ENCODE results near the gene ZW10. TPM values are rescaled to one million over a fixed set of nuclear protein-coding genes. Genes with fewer than 3 reads are reported as not detected.

ZW10 gene
- total and polyA plus RNA-seq, 2 experiments from 2014 or later, result 12.3 to 30.5 TPM

DNA sequence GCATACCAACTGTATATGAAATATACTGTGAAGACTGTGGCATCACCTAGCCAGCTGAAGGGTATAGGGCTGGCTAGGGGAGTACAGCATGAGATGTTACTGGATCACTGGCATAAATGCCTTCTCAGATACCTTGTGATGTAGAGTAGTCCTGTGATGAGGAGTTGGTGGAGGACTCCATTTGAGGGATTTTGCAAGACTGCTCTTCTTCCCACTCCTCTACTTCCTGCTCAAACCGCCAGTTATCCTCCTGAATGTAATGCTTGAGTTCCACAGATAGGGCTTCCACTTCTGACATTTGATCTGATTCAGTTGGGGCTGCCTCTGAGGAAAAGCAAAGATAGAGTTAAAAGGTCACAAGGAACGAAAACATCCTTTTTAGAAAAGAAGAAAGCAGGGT, 35.4 kb upstream of the ZW10 start:
- Histone ChIP-seq H3K36me3 (ENCODE audit: insufficient read depth) (peaks cover 71% of the 10 kb centered on the region), H3K27me3 (ENCODE audit: insufficient read depth) (no peaks in the 10 kb centered on the region), H3K4me3 (no peak overlapping the region), H3K4me1 (ENCODE audit: insufficient read depth) (no peaks in the 10 kb centered on the region), H3K27ac (ENCODE audit: low read depth) (no peak overlapping the region), H3F3A (replicated peaks; ENCODE audit: low read depth) (peaks cover 2% of the 10 kb centered on the region; the same call in 1 of the 2 replicates), H2AFZ (no peak overlapping the region), H4K20me1 (replicated peaks; ENCODE audit: insufficient read depth) (peaks cover 7% of the 10 kb centered on the region; the same call in 1 of the 2 replicates), H3K4me2 (no peak overlapping the region), H3K79me2 (replicated peaks; ENCODE audit: insufficient read depth) (no peaks in the 10 kb centered on the region), H3K9me2 (ENCODE audit: insufficient read depth) (no peaks in the 10 kb centered on the region)
- ATAC-seq, result no peak
- no peak for DNase-seq (ENCODE audit: low spot score)
- no peaks in the 10 kb centered on the region for H3K9me3 Mint-ChIP-seq
- H3K27me3 Mint-ChIP-seq (ENCODE audit: insufficient read depth, low read depth, poor library complexity), result peaks cover 2% of the 10 kb centered on the region
- H3K36me3 Mint-ChIP-seq (ENCODE audit: low read depth), result peaks cover 89% of the 10 kb centered on the region
- TF ChIP-seq, protein P1, sequence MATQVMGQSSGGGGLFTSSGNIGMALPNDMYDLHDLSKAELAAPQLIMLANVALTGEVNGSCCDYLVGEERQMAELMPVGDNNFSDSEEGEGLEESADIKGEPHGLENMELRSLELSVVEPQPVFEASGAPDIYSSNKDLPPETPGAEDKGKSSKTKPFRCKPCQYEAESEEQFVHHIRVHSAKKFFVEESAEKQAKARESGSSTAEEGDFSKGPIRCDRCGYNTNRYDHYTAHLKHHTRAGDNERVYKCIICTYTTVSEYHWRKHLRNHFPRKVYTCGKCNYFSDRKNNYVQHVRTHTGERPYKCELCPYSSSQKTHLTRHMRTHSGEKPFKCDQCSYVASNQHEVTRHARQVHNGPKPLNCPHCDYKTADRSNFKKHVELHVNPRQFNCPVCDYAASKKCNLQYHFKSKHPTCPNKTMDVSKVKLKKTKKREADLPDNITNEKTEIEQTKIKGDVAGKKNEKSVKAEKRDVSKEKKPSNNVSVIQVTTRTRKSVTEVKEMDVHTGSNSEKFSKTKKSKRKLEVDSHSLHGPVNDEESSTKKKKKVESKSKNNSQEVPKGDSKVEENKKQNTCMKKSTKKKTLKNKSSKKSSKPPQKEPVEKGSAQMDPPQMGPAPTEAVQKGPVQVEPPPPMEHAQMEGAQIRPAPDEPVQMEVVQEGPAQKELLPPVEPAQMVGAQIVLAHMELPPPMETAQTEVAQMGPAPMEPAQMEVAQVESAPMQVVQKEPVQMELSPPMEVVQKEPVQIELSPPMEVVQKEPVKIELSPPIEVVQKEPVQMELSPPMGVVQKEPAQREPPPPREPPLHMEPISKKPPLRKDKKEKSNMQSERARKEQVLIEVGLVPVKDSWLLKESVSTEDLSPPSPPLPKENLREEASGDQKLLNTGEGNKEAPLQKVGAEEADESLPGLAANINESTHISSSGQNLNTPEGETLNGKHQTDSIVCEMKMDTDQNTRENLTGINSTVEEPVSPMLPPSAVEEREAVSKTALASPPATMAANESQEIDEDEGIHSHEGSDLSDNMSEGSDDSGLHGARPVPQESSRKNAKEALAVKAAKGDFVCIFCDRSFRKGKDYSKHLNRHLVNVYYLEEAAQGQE (IDR thresholded peaks at IDR 0.05; ENCODE audit: unreplicated experiment), result no peak
- TF ChIP-seq NANOG (IDR thresholded peaks at IDR 0.05; ENCODE audit: borderline replicate concordance), result no peak
- TF ChIP-seq JUNB (IDR thresholded peaks at IDR 0.05; ENCODE audit: unreplicated experiment), result no peak
- TF ChIP-seq EZH2phosphoT487 (IDR thresholded peaks at IDR 0.05; ENCODE audit: unreplicated experiment), result no peak
- TF ChIP-seq ZNF114 (CRISPR knock-in tag; IDR thresholded peaks at IDR 0.05), result no peak
- TF ChIP-seq, protein P2, sequence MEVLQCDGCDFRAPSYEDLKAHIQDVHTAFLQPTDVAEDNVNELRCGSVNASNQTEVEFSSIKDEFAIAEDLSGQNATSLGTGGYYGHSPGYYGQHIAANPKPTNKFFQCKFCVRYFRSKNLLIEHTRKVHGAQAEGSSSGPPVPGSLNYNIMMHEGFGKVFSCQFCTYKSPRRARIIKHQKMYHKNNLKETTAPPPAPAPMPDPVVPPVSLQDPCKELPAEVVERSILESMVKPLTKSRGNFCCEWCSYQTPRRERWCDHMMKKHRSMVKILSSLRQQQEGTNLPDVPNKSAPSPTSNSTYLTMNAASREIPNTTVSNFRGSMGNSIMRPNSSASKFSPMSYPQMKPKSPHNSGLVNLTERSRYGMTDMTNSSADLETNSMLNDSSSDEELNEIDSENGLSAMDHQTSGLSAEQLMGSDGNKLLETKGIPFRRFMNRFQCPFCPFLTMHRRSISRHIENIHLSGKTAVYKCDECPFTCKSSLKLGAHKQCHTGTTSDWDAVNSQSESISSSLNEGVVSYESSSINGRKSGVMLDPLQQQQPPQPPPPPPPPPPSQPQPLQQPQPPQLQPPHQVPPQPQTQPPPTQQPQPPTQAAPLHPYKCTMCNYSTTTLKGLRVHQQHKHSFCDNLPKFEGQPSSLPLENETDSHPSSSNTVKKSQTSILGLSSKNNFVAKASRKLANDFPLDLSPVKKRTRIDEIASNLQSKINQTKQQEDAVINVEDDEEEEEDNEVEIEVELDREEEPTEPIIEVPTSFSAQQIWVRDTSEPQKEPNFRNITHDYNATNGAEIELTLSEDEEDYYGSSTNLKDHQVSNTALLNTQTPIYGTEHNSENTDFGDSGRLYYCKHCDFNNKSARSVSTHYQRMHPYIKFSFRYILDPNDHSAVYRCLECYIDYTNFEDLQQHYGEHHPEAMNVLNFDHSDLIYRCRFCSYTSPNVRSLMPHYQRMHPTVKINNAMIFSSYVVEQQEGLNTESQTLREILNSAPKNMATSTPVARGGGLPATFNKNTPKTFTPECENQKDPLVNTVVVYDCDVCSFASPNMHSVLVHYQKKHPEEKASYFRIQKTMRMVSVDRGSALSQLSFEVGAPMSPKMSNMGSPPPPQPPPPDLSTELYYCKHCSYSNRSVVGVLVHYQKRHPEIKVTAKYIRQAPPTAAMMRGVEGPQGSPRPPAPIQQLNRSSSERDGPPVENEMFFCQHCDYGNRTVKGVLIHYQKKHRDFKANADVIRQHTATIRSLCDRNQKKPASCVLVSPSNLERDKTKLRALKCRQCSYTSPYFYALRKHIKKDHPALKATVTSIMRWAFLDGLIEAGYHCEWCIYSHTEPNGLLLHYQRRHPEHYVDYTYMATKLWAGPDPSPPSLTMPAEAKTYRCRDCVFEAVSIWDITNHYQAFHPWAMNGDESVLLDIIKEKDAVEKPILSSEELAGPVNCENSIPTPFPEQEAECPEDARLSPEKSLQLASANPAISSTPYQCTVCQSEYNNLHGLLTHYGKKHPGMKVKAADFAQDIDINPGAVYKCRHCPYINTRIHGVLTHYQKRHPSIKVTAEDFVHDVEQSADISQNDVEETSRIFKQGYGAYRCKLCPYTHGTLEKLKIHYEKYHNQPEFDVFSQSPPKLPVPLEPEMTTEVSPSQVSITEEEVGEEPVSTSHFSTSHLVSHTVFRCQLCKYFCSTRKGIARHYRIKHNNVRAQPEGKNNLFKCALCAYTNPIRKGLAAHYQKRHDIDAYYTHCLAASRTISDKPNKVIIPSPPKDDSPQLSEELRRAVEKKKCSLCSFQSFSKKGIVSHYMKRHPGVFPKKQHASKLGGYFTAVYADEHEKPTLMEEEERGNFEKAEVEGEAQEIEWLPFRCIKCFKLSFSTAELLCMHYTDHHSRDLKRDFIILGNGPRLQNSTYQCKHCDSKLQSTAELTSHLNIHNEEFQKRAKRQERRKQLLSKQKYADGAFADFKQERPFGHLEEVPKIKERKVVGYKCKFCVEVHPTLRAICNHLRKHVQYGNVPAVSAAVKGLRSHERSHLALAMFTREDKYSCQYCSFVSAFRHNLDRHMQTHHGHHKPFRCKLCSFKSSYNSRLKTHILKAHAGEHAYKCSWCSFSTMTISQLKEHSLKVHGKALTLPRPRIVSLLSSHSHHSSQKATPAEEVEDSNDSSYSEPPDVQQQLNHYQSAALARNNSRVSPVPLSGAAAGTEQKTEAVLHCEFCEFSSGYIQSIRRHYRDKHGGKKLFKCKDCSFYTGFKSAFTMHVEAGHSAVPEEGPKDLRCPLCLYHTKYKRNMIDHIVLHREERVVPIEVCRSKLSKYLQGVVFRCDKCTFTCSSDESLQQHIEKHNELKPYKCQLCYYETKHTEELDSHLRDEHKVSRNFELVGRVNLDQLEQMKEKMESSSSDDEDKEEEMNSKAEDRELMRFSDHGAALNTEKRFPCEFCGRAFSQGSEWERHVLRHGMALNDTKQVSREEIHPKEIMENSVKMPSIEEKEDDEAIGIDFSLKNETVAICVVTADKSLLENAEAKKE (CRISPR knock-in tag; IDR thresholded peaks at IDR 0.05), result no peak
- no peak for TF ChIP-seq STAT1 (IDR thresholded peaks at IDR 0.05; ENCODE audit: unreplicated experiment)
- H3K27ac Mint-ChIP-seq, result no peak overlapping the region
- no peaks in the 10 kb centered on the region for H3K4me1 Mint-ChIP-seq
- H3K4me3 Mint-ChIP-seq, result no peak overlapping the region
